HepG2 (cell line): ENCODE results near the gene VCP. TPM values are rescaled to one million over a fixed set of nuclear protein-coding genes. Genes with fewer than 3 reads are reported as not detected.

Experiments
- BORCS8-MEF2B ChIP-seq: sonication (generic); formaldehyde crosslinking; IDR thresholded peaks from 2 replicates; pipeline ENCODE4 v1.8.0; 2022; ENCODE audit warnings: mild to moderate bottlenecking, missing genetic modification reagents
- ELF1 ChIP-seq: sonication (generic); formaldehyde crosslinking; IDR thresholded peaks from 2 replicates; pipeline ENCODE4 v1.4.0; 2020; ENCODE audit warnings: missing genetic modification reagents
- FLYWCH1 ChIP-seq: sonication (generic); formaldehyde crosslinking; IDR thresholded peaks from 2 replicates; pipeline ENCODE4 v1.8.1; 2023; ENCODE audit warnings: mild to moderate bottlenecking, missing genetic modification reagents
- JUNB ChIP-seq: sonication (generic); formaldehyde crosslinking; IDR thresholded peaks from 2 replicates; pipeline ENCODE4 v1.8.0; 2022; ENCODE audit warnings: missing genetic modification reagents, mild to moderate bottlenecking, borderline replicate concordance
- MYC ChIP-seq: sonication (generic); formaldehyde crosslinking; IDR thresholded peaks from 2 replicates; pipeline ENCODE4 v1.9.0; 2021; ENCODE audit warnings: missing genetic modification reagents, borderline replicate concordance
- PRDM4 ChIP-seq: sonication (generic); formaldehyde crosslinking; IDR thresholded peaks from 2 replicates; pipeline ENCODE4 v1.9.0; 2021; ENCODE audit warnings: missing genetic modification reagents, borderline replicate concordance
- THAP8 ChIP-seq: sonication (generic); formaldehyde crosslinking; IDR thresholded peaks from 2 replicates; pipeline ENCODE4 v1.5.1; 2020; ENCODE audit warnings: missing genetic modification reagents, mild to moderate bottlenecking, borderline replicate concordance
- ZNF234 ChIP-seq: sonication (generic); formaldehyde crosslinking; conservative IDR thresholded peaks from 2 replicates; pipeline ENCODE4 v1.5.1; 2020; ENCODE audit warnings: mild to moderate bottlenecking, missing genetic modification reagents
- ZNF335 ChIP-seq: sonication (generic); formaldehyde crosslinking; IDR thresholded peaks from 2 replicates; pipeline ENCODE4 v1.4.0; 2020; ENCODE audit warnings: missing genetic modification reagents
- ZNF619 ChIP-seq: sonication (generic); formaldehyde crosslinking; IDR thresholded peaks from 2 replicates; pipeline ENCODE4 v1.4.0; 2020; ENCODE audit warnings: mild to moderate bottlenecking, missing genetic modification reagents
- ZNF687 ChIP-seq: sonication (generic); formaldehyde crosslinking; IDR thresholded peaks from 2 replicates; pipeline ENCODE4 v1.5.1; 2020; ENCODE audit warnings: mild to moderate bottlenecking, missing genetic modification reagents, moderate library complexity
- ZNF766 ChIP-seq: sonication (generic); formaldehyde crosslinking; IDR thresholded peaks from 2 replicates; pipeline ENCODE4 v1.5.0; 2020; ENCODE audit warnings: missing genetic modification reagents, borderline replicate concordance
- ZNF841 ChIP-seq: sonication (generic); formaldehyde crosslinking; IDR thresholded peaks from 2 replicates; pipeline ENCODE4 v1.8.1; 2023; ENCODE audit warnings: missing genetic modification reagents, borderline replicate concordance
- polyA plus RNA-seq, 8 experiments: library from polyadenylated mRNA; depleted of rRNA in 3 of 8; stranded (reverse) in 7 of 8; unstranded in 1 of 8; fragments of >200 nt; fragmentation: Illumina TruSeq in 4 of 8; extraction: Trizol in 4 of 8; gene quantifications; 2 replicates each; pipeline versions ENCODE4 v1.2.1 to v1.2.3, GENCODE V29; 2011 to 2016; ENCODE audit warnings: low read depth in 4 of 8, missing spikeins in 1 of 8, mixed read lengths in 1 of 8; ENCODE audit not compliant: insufficient read depth in 1 of 8
- total RNA-seq, 5 experiments: library from RNA; depleted of rRNA; stranded (reverse); fragments of >200 nt; fragmentation: Illumina TruSeq; extraction: Trizol; gene quantifications; 2 replicates each; pipeline ENCODE4 v1.2.3, GENCODE V29; 2016; ENCODE audit warnings: low read depth in 1 of 5
- TF ChIP-seq, protein P1 (sequence below): sonication (generic); formaldehyde crosslinking; IDR thresholded peaks from 2 replicates; pipeline ENCODE4 v1.4.0; 2020; ENCODE audit warnings: missing genetic modification reagents

The VCP gene
- total and polyA plus RNA-seq, 2 of the 13 experiments (the other 11 are each of a cell fraction or from before 2014, with no cell fraction given), result 143 to 391 TPM

DNA sequence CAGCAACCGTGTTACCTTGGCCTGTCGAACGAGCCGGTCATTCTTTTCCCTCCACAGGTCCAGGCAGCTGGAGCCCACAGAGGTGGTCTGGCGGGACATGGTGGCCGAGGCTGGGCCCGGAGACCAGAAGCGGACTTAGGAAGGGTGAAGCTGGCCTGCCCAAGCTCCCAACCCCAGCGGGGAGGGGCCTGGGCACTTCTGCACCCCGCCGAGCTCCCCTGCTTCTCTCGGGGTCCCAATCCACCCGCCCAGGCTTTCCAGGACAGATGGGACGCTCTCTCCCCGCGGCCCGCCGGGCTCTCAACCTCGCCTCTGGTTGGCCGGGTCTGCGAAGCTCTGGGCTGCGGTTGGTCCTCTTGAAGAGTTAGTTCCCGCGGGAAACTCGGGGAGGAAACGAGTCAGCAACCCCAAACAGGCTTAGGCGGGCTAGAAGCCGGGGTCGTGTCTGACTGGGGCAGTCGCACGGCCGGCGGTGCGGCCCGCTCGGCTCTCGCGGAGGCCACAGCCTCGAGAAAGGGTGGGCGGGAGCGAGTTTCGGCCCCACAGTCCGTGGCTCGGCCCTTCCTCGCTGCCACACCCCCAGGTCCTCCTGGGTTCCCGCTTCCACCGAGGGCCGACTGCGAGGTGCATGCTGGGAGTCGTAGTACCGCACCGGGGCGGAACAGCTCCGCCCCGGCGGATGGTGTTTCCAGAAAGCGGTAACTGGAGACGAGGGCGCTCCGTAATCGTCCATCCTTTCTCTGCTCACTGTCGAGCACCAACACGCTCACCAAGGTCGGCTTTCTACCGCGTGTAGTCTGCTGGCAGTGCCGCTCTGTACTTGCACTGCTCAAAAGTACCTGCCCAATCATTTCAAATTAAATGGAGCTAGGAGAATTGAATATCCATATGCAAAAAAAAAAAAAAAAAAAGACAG lies 7.3 kb upstream of the VCP start, which contains the start of gene FANCG (continued):
- TF ChIP-seq ZNF687, result peak; percentile 92
- TF ChIP-seq JUNB (CRISPR knock-in tag), result no peak
- peak; percentile 76 for TF ChIP-seq BORCS8-MEF2B (CRISPR knock-in tag)
- 0 out of 2 replicates have a peak, but pooled peaks have one; percentile 61 for TF ChIP-seq ZNF766
- TF ChIP-seq FLYWCH1 (CRISPR knock-in tag), result no peak
- TF ChIP-seq, protein P1, sequence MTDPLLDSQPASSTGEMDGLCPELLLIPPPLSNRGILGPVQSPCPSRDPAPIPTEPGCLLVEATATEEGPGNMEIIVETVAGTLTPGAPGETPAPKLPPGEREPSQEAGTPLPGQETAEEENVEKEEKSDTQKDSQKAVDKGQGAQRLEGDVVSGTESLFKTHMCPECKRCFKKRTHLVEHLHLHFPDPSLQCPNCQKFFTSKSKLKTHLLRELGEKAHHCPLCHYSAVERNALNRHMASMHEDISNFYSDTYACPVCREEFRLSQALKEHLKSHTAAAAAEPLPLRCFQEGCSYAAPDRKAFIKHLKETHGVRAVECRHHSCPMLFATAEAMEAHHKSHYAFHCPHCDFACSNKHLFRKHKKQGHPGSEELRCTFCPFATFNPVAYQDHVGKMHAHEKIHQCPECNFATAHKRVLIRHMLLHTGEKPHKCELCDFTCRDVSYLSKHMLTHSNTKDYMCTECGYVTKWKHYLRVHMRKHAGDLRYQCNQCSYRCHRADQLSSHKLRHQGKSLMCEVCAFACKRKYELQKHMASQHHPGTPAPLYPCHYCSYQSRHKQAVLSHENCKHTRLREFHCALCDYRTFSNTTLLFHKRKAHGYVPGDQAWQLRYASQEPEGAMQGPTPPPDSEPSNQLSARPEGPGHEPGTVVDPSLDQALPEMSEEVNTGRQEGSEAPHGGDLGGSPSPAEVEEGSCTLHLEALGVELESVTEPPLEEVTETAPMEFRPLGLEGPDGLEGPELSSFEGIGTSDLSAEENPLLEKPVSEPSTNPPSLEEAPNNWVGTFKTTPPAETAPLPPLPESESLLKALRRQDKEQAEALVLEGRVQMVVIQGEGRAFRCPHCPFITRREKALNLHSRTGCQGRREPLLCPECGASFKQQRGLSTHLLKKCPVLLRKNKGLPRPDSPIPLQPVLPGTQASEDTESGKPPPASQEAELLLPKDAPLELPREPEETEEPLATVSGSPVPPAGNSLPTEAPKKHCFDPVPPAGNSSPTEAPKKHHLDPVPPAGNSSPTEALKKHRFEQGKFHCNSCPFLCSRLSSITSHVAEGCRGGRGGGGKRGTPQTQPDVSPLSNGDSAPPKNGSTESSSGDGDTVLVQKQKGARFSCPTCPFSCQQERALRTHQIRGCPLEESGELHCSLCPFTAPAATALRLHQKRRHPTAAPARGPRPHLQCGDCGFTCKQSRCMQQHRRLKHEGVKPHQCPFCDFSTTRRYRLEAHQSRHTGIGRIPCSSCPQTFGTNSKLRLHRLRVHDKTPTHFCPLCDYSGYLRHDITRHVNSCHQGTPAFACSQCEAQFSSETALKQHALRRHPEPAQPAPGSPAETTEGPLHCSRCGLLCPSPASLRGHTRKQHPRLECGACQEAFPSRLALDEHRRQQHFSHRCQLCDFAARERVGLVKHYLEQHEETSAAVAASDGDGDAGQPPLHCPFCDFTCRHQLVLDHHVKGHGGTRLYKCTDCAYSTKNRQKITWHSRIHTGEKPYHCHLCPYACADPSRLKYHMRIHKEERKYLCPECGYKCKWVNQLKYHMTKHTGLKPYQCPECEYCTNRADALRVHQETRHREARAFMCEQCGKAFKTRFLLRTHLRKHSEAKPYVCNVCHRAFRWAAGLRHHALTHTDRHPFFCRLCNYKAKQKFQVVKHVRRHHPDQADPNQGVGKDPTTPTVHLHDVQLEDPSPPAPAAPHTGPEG, result 0 out of 2 replicates have a peak, but pooled peaks have one; percentile 56
- no peak for TF ChIP-seq PRDM4
- TF ChIP-seq ZNF234 (CRISPR knock-in tag), result 0 out of 2 replicates have a peak, but pooled peaks have one; percentile 76
- peak; percentile 51; the same call in 1 of the 2 replicates for TF ChIP-seq ZNF335 (CRISPR knock-in tag)
- TF ChIP-seq THAP8 (CRISPR knock-in tag), result no peak
- TF ChIP-seq ZNF841, result no peak
- TF ChIP-seq MYC, result peak; percentile 72
- peak; percentile 60; the same call in 1 of the 2 replicates for TF ChIP-seq ZNF619 (CRISPR knock-in tag)
- TF ChIP-seq ELF1 (CRISPR knock-in tag), result peak; percentile 89
